Right kidney (tissue), 1 donor: ENCODE data around the gene ANKRD55.
"Not testable (repeated sequence)": the region's sequence is repeated elsewhere in the genome, so short reads cannot be mapped to it uniquely, and the experiment has no call there.

ENCODE experiments used
- DNase-seq: peaks from one replicate; pipeline ENCODE4 v3.0.0-alpha.2; 2016

Gene ANKRD55

DNA sequence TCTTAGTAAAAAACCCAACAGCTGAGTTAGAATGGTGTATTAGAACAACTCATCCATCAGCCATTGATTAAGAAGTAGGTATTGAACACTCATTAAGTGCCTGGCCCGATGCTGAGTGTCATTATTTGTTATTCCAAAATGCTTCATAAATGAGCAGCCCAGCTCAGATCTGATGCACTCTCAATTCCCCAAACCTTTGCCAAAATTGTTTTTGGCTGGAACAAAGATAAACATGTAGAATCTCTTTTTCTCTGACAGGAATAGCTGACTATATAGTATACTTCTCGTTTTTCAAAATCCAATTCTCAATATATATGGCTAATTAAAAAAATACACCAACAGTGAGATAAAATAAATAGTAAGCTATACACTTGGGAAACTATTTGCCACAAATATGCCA lies 20.0 kb upstream of the ANKRD55 start:
- no peak for DNase-seq

DNA sequence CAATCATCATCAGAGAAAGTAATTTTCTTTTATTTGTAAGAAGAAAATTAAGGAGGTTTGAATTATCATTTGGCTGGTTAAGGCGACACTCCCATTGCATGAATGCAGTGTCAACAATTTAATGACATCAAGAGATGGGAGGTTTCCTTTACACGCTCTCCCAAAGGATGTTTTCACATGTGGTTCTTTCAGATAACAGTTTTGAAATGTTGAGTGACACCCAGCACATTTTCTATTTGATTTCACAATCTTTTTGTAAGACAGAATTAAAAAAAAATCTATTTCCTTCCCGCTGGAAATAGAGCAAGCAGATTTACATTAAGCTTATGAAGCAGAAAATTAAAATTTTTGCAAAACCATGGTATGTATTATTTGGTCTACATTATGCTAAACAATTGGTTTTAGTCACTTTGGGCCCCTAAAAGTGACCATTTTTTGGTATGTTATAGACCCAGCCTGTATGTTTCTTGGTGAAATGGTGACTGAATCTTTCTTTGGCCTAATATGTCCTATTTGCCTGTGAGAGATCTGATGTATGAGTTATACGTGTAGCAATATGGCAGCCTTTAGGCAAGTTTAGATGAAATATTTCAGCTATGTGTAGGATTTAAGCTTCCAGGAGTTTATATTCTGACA lies 18.9 kb upstream of the ANKRD55 start:
- no peak for DNase-seq

DNA sequence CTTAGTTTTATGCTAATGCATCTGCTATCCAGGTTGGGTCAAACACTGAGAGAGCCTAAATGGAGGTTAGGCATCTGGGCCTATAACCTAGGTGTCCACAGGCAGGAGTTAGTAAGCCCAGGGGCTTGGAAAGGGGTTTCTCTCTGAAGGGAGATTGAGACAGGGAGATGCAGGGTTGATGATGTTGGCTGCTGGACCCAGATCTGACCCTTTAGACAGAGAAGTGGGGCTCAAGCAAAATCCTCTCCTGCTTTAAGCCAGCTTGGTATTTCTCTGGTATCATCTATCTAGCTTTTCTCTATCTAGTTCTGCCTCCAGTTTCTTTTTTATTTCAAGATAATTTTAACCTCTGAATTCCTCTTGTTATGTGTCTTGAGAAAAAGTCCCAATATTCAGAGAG lies 18.3 kb upstream of the ANKRD55 start:
- no peak for DNase-seq

DNA sequence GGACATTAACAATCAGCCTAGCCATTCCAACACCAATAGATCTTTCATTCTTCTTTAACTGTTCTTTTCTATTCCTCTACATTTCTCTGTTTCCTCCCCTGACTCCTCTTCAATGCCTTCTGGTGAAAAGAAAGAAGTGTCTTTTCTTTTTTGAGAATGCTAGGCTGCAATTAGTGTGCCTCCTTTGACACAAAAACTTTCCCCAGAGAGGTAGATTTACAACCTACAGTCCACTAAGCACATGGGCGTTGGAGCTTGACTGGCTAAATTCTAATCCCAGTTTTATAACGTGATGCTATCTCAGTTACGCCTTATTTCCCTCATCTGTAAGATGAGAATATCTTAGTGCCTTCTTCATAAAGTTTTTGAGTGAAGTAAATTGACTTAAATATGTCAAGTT lies 16.9 kb upstream of the ANKRD55 start:
- DNase-seq, result no peak

DNA sequence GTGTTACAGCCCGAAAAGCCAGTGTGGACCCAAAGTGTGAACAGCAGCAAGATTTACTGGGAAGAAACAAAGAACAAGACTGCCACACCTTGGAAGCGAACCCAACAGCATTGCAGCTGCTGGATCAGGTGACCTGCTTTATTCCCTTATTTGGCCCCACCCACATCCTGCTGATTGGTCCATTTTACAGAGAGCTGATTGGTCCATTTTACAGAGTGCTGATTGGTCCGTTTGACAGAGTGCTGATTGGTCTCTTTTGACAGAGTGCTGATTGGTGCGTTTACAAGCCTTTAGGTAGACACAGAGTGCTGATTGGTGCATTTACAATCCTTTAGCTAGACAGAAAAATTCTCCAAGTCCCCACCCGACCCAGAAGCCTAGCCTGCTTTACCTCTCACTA lies 16.0 kb upstream of the ANKRD55 start:
- DNase-seq, result not testable (repeated sequence)

DNA sequence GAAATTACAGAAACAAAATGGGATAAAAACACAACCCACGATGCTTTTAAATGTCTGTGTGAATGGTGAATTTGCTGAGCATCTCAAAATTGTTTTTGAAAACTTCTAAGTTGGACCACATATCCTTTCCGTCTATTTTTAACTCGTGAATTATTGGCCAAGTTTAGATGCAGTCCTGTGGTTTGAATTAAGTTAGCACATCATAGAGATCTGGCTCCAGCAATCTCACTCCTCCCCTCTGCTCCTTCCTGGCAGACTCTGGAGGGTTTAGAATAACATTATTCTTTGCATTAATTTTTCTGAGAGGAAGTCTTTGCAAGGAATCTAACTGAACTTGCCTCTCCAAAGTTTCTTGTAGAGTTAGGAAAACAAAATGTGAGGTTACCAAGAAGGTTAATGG lies 14.5 kb upstream of the ANKRD55 start:
- no peak for DNase-seq

DNA sequence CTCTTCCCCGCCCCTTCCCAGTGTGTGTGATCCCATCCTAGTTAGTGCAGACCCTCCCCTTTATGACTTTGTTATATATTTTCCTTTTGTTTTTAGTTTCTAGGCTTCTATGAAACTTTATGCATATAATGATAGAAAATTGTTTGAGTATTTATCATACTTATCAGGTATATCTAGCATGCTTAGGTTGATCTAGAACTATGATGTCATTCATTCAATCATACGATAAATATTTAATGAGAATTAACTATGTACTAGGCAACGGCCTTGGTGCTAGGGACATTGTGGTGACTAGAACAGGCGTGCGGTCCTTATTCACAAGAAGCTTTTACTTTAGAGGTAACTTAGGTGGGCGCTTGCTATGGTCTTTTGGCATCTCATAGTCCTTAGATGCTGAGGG lies 13.6 kb upstream of the ANKRD55 start:
- no peak for DNase-seq

- DNase-seq, result no peak
These were observed 12.4 kb upstream of the ANKRD55 start for GRCh38 chr5:56245481-56245880.

DNA sequence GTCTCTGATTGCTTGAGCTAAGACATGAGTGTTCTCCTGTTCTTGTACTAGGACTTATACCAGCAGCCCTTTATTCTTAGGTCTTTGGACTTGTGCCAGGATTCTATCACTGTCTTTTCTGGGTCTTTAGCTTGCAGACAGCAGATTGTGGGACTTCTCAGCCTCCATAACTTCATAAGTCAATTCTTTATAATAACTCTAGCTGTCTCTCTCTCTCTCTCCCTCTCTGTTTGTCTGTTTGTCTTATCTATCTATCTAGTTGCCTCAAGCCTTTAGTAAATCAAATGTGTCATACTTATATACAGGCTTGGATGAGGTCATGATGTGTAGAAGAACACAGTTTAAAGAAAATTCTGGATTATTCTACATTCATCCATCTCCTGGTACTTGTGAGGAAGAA lies 11.5 kb upstream of the ANKRD55 start:
- no peak for DNase-seq

GRCh38 chr5:56242271-56242670 lies 9.1 kb upstream of the ANKRD55 start:
- not testable (repeated sequence) for DNase-seq

GRCh38 chr5:56232538-56232937 lies 592 bp downstream of the ANKRD55 start:
- DNase-seq, result no peak

- no peak for DNase-seq
These were observed 2.6 kb downstream of the ANKRD55 start for GRCh38 chr5:56230576-56230975.

- peak; percentile 38 for DNase-seq
These were observed 4.0 kb downstream of the ANKRD55 start for GRCh38 chr5:56229111-56229510.

DNA sequence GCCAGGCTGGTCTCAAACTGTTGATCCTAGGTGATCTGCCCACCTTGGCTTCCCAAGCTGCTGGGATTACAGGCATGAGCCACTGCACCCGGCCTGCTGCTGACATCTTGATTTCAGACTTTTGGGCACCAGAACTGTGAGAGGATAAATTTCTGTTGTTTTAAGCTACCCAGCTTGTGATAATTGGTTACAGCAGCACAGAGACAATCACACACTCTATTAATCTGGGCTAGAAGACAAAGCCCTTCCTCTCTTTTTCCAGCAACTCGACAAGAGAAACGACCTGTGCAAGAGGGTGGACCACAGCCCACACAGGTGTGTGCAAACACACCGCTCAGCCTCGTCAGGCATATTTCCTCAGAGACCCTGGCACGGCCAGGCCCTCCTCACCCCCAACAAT lies 4.5 kb downstream of the ANKRD55 start:
- no peak for DNase-seq

DNA sequence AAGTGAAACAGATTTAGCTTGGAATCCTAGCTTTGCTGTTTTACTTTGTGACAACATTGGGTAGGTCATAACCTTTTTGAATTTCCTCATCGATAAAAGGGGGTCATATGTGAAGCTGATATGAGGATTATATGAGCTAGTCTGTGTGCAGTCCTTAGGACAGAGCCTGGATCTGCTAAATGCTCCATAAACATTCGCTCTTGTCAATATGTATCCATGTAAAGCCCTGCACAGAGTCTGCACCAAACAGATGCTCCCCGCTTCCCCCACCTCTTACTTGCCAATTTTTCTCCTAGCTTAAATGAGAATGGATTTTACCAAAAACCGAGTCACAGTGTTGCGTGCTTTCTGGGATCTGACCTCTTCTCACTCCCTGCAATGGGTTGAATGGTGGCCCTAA lies 5.4 kb downstream of the ANKRD55 start:
- no peak for DNase-seq

DNA sequence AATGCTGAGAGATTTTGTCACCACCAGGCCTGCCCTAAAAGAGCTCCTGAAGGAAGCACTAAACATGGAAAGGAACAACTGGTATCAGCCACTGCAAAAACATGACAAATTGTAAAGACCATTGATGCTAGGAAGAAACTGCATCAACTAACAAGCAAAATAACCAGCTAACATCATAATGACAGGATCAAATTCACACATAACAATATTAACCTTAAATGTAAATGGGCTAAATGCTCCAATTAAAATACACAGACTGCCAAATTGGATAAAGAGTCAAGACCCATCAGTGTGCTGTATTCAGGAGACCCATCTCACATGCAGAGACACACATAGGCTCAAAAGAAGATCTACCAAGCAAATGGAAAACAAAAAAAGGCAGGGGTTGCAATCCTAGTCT lies 9.8 kb downstream of the ANKRD55 start:
- DNase-seq, result not testable (repeated sequence)

GRCh38 chr5:56221601-56222000 lies 11.5 kb downstream of the ANKRD55 start:
- DNase-seq, result not testable (repeated sequence)

DNA sequence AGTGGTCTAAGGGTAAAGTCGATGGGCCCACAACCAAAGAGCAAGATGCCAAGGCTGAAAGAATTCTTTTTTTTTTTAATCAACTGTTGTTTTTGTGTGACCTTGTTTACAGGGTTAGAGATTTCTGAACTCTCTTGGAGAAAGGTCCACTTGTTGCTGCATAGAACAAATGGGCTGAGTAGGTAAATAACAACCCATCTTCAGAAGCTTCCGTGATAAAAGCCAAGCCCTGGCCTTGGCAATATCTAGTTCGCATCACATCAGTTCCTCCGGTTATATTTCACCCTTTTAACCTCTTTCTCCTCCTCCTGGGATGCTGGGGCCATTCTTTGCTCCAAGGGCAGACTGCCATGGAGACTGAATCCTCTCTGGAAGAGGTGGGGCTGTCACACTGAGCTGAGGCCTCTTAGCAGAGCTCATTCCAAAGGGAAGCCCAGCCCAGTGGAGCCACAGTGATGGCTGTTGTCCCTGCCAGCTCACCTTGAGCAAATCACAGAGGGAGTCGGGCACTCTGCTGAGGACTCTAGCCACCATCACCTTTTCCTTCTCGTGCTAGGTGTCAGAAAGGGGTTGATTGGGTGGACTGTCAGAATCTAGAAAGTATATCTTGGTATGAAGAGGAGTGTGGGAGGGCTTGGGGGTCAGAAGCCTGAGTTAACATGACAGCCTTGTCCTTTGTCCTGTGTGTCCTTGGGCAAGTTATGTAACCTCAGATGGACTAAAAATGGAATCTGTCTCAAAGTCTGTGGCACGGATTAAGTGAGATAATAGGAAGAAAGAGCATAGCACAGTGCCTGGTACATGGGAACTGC lies 17.9 kb downstream of the ANKRD55 start:
- DNase-seq, result no peak

DNA sequence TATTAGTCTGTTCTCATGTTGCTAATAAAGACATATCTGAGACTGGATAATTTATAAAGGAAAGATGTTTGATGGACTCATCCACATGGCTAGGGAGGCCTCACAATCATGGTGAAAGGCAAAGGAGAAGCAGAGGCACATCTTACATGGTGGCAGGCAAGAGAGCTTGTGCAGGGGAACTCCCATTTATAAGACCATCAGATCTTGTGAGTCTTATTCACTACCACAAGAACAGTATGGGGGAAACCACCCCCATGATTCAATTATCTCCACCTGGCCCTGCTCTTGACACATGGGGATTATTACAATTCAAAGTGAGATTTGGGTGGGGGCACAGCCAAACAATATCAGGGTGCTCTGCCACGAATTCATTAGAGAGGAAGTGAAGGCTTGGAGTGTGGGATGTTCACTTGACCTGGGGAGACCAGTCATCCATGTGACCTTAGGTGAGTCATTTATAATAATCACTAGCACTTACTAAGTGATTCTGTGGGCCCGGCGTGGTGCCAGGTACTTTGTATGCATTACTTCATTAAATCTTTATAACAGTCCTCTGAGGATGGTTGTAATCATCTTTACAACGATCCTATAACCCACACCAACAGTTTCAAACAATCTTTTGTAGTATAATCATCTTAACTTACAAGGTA lies 19.1 kb downstream of the ANKRD55 start:
- DNase-seq, result not testable (repeated sequence)

DNA sequence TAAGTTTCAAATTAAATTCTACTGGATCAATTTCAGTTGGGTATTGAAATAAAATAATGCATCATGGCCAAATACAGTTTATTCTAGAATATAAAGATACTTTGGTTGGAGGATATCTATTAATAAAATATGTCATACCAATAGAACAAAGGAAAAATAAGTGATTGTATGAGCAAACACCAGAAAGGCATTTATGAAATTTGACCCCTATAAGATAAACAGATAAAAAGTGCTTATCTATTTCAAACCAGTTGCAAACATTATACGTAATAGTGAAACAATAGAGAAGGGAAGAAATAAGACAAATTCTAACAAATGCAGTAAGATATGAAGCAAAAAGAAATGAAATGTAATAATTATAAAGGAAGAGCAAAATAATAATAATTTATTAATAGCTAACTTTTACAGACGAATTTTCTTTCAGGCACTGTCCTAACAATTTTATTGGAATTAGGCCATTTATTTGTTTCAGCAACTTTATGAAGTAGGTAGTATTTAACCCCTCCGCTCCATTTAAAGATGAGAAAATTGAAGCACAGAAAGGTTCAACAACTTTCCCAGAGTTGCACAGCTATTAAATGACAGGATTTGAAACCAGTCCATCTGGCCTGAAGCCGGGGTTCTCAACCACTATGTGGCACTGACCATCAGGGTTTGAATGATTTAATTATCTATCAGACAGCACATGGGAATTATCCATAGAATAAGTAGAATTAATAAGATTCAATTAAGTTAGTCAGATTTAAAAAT lies 20.8 kb downstream of the ANKRD55 start:
- DNase-seq, result no peak

DNA sequence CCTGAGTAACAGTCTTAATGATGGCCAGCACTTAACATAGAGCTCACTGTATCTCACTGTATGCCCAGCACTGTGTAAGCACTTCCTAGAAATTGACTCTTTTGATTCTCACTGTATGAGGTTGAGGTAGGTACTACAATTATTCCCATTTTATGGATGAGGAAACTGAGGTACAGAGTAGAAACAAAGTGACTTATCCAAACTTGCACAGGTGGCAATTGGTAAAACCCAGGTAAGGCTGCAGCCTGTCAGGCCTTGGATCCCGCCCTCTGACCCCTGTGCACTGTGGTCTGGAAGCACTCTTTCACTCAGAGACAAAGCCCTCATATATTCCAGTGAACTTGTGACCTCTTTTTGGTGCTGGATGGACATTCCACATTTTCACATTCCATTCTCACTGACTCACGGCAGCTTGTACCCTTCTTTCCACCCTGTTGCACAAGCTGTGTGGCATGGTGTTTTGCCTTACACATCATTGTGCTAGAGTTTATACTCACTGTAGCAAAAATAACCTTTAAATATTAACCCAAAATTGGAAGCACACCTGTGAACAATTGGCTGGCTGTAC lies 21.7 kb downstream of the ANKRD55 start:
- DNase-seq, result peak; percentile 21

DNA sequence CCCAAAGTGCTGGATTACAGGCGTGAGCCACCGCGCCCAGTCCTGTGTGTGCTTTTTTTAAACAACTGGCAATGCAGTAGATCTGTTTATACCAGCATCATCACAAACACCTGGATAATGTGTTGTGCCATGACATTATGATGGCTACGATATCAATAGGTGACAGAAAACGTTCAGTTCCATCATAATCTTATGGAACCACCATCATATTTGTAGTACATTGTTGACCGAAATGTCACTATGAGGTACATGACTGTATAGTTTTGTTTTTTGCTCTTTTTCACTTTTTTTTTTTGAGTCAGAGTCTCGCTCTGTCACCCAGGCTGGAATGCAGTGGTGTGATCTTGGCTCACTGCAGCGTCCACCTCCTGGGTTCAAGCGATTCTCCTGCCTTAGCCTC lies 24.4 kb downstream of the ANKRD55 start:
- no peak for DNase-seq

- no peak for DNase-seq
These were observed 25.6 kb downstream of the ANKRD55 start for GRCh38 chr5:56207537-56207936.
